Measurements from ENCODE around the gene SPATA16.
"Not testable (repeated sequence)": the region's sequence is repeated elsewhere in the genome, so short reads cannot be mapped to it uniquely, and the experiment has no call there.

The SPATA16 gene

DNA sequence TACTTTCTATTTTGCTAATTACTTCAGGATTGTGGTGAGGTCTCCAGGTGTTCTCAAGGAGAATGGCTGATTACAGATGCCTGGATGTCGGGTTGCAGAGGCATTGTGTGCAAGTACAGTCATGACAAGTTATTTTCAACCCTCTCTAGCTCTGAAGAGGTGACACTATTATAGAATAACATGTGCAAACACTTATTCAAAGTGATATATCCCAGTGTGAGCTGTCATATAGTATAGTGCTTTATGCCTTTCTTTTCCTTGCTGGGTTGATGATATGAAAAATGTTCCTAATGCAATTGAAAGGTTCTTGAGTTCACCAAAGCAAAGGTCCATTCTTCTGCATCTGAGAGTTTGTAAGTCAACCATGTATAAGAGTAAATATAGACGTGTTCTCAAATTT, 167.2 kb downstream of the SPATA16 start:
- Histone ChIP-seq H3K9ac (no peak overlapping the region), H3K27ac (no peak overlapping the region), H3K27me3 (ENCODE audit: control insufficient read depth, insufficient read depth, low read length) (no peaks in the 10 kb centered on the region), H3K79me2 (no peaks in the 10 kb centered on the region), H2AFZ (no peak overlapping the region), H3K4me1 (no peaks in the 10 kb centered on the region), H3K36me3 (ENCODE audit: control insufficient read depth, insufficient read depth, low read length) (no peaks in the 10 kb centered on the region), H3K4me2 (ENCODE audit: low read length) (no peak overlapping the region), H3K4me3 (ENCODE audit: low read depth, low read length) (no peak overlapping the region), H3K9me3 (ENCODE audit: control insufficient read depth, low read length) (no peaks in the 10 kb centered on the region)
- TF ChIP-seq, protein P1, sequence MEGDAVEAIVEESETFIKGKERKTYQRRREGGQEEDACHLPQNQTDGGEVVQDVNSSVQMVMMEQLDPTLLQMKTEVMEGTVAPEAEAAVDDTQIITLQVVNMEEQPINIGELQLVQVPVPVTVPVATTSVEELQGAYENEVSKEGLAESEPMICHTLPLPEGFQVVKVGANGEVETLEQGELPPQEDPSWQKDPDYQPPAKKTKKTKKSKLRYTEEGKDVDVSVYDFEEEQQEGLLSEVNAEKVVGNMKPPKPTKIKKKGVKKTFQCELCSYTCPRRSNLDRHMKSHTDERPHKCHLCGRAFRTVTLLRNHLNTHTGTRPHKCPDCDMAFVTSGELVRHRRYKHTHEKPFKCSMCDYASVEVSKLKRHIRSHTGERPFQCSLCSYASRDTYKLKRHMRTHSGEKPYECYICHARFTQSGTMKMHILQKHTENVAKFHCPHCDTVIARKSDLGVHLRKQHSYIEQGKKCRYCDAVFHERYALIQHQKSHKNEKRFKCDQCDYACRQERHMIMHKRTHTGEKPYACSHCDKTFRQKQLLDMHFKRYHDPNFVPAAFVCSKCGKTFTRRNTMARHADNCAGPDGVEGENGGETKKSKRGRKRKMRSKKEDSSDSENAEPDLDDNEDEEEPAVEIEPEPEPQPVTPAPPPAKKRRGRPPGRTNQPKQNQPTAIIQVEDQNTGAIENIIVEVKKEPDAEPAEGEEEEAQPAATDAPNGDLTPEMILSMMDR (IDR thresholded peaks at IDR 0.05): no peak

DNA sequence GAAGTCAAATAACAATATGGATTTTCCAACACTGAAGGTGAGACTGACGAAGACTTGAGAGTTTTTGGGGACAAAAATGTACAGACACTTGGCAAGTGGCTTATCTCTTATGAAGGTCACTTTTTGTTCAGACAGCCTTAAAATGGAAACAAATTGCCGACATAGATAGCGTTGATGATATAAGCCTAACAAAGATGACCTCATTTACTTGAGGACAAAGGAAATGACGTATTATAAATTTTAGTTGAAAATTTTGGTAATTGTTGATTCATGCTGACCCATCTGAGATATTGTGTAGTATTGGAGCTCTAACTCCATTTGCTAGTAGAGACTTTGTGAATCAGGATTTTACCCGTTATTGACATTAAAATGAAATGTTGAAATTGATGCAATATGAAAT, 168.3 kb downstream of the SPATA16 start:
- TF ChIP-seq, protein P1 (IDR thresholded peaks at IDR 0.05): no peak
- Histone ChIP-seq H3K4me2 (ENCODE audit: low read length) (no peak overlapping the region), H3K27ac (no peak overlapping the region), H3K27me3 (ENCODE audit: control insufficient read depth, insufficient read depth, low read length) (no peaks in the 10 kb centered on the region), H3K9me3 (ENCODE audit: control insufficient read depth, low read length) (no peaks in the 10 kb centered on the region), H3K9ac (no peak overlapping the region), H3K4me1 (no peaks in the 10 kb centered on the region), H3K36me3 (ENCODE audit: control insufficient read depth, insufficient read depth, low read length) (no peaks in the 10 kb centered on the region), H3K4me3 (ENCODE audit: low read depth, low read length) (no peak overlapping the region), H2AFZ (no peak overlapping the region), H3K79me2 (no peaks in the 10 kb centered on the region)

DNA sequence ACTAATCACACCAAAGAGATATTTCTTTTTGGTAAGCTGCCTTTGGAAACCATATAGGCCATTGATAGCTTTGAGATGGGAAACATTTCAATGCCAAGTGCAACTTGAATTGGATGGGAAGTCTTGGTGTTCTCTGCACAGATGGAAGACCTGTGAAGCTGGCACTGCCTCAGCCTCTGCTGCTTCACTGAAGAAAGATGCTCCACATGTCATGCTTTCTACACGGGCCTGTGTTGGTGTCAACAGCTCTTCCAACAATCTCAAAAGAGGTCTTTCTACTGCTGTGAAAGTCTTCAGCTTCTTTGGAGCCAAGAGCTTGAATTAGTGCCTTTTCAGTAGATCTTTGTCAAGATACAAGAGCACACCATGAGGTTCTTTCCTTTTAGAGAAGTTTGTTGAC, 169.0 kb downstream of the SPATA16 start:
- no peaks in the 10 kb centered on the region for H3K27me3 ChIP-seq (ENCODE audit: control insufficient read depth, insufficient read depth, low read length)
- TF ChIP-seq, protein P1 (IDR thresholded peaks at IDR 0.05): no peak
- H3K4me2 ChIP-seq (ENCODE audit: low read length): no peak overlapping the region
- H3K36me3 ChIP-seq (ENCODE audit: control insufficient read depth, insufficient read depth, low read length): no peaks in the 10 kb centered on the region
- H3K4me1 ChIP-seq: no peaks in the 10 kb centered on the region
- H3K79me2 ChIP-seq: no peaks in the 10 kb centered on the region
- H3K9me3 ChIP-seq (ENCODE audit: control insufficient read depth, low read length): no peaks in the 10 kb centered on the region
- no peak overlapping the region for H2AFZ ChIP-seq
- no peak overlapping the region for H3K9ac ChIP-seq
- H3K4me3 ChIP-seq (ENCODE audit: low read depth, low read length): no peak overlapping the region
- H3K27ac ChIP-seq: no peak overlapping the region

DNA sequence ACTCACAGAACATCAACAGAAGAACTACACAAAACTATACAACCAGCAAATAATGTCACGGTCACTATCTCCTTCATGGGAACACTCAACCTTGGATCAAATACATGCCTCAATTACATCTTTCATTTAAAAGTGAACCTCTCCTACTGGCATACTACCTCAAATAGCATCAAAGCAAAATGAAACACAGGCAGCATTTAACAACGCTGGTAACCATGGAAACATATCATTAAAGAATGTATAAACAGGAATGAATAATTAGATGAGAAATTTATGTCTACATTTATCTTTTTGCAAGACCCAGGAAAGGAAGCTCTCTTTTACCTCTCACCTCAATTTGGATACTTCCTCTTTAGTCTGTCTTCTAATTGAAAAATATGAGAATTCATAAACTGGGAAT, 172.4 kb downstream of the SPATA16 start:
- no peak overlapping the region for H3K4me2 ChIP-seq (ENCODE audit: low read length)
- TF ChIP-seq, protein P1 (IDR thresholded peaks at IDR 0.05): no peak
- no peaks in the 10 kb centered on the region for H3K79me2 ChIP-seq
- H3K27me3 ChIP-seq (ENCODE audit: control insufficient read depth, insufficient read depth, low read length): no peaks in the 10 kb centered on the region
- no peaks in the 10 kb centered on the region for H3K36me3 ChIP-seq (ENCODE audit: control insufficient read depth, insufficient read depth, low read length)
- H3K4me3 ChIP-seq (ENCODE audit: low read depth, low read length): no peak overlapping the region
- no peak overlapping the region for H3K9ac ChIP-seq
- no peak overlapping the region for H3K27ac ChIP-seq
- H2AFZ ChIP-seq: no peak overlapping the region
- no peaks in the 10 kb centered on the region for H3K4me1 ChIP-seq
- no peaks in the 10 kb centered on the region for H3K9me3 ChIP-seq (ENCODE audit: control insufficient read depth, low read length)

DNA sequence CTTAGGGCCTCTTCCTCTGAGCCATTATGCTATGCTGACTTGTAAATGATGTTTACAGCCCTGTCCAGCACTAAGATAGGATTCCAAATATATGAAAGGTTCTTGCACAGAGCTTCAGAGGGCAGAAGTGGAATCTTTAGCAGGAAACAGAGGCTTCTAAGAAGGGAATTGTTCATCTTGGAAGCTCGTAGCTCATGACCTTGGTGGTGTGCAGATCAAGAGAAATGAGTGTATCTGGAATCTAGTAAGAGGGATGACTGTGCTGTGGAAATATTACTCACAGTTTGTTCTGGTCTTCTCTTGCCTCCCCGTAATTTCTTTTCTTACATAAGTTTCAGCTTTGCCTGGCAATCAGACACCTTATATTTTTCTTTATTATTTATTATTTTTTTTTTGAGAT, 175.8 kb downstream of the SPATA16 start:
- Histone ChIP-seq H2AFZ (no peak overlapping the region), H3K4me3 (ENCODE audit: low read depth, low read length) (no peak overlapping the region), H3K79me2 (no peaks in the 10 kb centered on the region), H3K27ac (no peak overlapping the region), H3K4me1 (no peaks in the 10 kb centered on the region), H3K36me3 (ENCODE audit: control insufficient read depth, insufficient read depth, low read length) (peaks cover 2% of the 10 kb centered on the region), H3K9ac (no peak overlapping the region), H3K27me3 (ENCODE audit: control insufficient read depth, insufficient read depth, low read length) (no peaks in the 10 kb centered on the region), H3K4me2 (ENCODE audit: low read length) (no peak overlapping the region), H3K9me3 (ENCODE audit: control insufficient read depth, low read length) (no peaks in the 10 kb centered on the region)
- TF ChIP-seq, protein P1 (IDR thresholded peaks at IDR 0.05): no peak

DNA sequence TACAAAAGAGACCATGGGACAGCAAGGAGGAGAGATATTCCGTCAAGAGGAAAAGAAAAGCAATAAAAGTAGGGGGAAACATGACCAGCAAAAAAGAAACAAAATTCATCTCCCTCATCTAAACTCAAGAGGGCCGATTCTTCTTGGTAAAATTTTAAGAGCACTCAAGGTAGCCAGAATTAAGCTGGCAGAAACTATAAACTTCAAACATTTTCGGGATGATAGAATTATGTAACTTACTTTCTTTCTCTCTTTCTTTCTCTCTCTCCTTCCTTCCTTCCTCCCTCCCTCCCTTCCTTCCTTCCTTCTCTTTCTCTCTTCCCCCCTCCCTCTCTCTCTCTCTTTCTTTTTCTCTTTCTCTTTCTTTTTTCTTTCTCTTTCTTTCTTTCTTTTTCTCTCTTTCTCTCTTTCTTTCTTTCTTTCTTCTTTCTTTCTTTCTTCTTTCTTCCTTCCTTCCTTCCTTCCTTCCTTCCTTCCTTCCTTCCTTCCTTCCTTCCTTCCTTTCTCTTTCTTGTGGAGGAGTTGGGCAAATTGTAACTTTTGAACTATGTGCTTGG, 180.3 kb downstream of the SPATA16 start:
- H3K9me3 ChIP-seq (ENCODE audit: control insufficient read depth, low read length); H3K9ac ChIP-seq; H3K4me1 ChIP-seq; H3K36me3 ChIP-seq (ENCODE audit: control insufficient read depth, insufficient read depth, low read length); H3K27me3 ChIP-seq (ENCODE audit: control insufficient read depth, insufficient read depth, low read length); H3K79me2 ChIP-seq; H3K4me3 ChIP-seq (ENCODE audit: low read depth, low read length); H2AFZ ChIP-seq; H3K4me2 ChIP-seq (ENCODE audit: low read length); H3K27ac ChIP-seq: not testable (repeated sequence)
